Right atrium auricular region (tissue), 2 donors: Measurements from ENCODE around the gene WDR82. TPM values are rescaled to one million over a fixed set of nuclear protein-coding genes. Genes with fewer than 3 reads are reported as not detected.

ENCODE experiments used
- DNase-seq: peaks from one replicate; pipeline ENCODE4 v3.0.0-alpha.2; 2019; ENCODE audit warnings: low spot score
- H3K27ac ChIP-seq, 2 donors: fragments of 200-600 bp; sonication (generic); 1 replicate in 1 of 2; 2 replicates in 1 of 2; pipeline ENCODE4 v1.5.1; 2016 to 2019
- H3K27me3 ChIP-seq, 2 donors: fragments of 200-600 bp; sonication (generic); one replicate each; pipeline versions ENCODE4 v1.5.1 to v1.6.0; 2017 to 2019
- H3K36me3 ChIP-seq: fragments of 200-600 bp; sonication (generic); one replicate; pipeline ENCODE4 v1.5.1; 2016
- H3K4me1 ChIP-seq, 2 donors: fragments of 200-600 bp; sonication (generic); one replicate each; pipeline versions ENCODE4 v1.5.1 to v1.6.0; 2017 to 2019
- H3K4me3 ChIP-seq, 2 donors: fragments of 200-600 bp; sonication (generic); 1 replicate in 1 of 2; 2 replicates in 1 of 2; pipeline ENCODE4 v1.5.1; 2017 to 2019; ENCODE audit warnings: mild to moderate bottlenecking in 1 of 2, moderate library complexity in 1 of 2
- H3K9me3 ChIP-seq, 2 donors: fragments of 200-600 bp; sonication (generic); one replicate each; pipeline ENCODE4 v1.5.1; 2019
- CTCF ChIP-seq, 2 donors: fragments of 200-600 bp; sonication (generic); IDR thresholded peaks; one replicate each; pipeline ENCODE4 v1.5.1; 2019; ENCODE audit warnings: antibody characterized with exemption in 2 of 2
- microRNA counts, 2 donors: library from miRNA; unstranded; fragments of <30 nt; microRNA quantifications; one replicate each; lab custom pipeline; 2016 to 2017
- microRNA-seq, 2 donors: library from miRNA; unstranded; fragments of <30 nt; microRNA quantifications; one replicate each; pipeline ENCODE4, GENCODE V29; 2016 to 2017; ENCODE audit warnings: borderline number of aligned reads in 2 of 2, borderline replicate concordance in 1 of 2
- total RNA-seq, 2 donors: library from RNA; depleted of rRNA; stranded (reverse); fragments of >200 nt; gene quantifications; one replicate each; pipeline ENCODE4 v1.1.0, GENCODE V29; 2016

WDR82 gene
- total RNA-seq, 2 donors from 2014 or later: 43.2 to 43.8 TPM

- Histone ChIP-seq H3K36me3 (peaks cover 98% of the 10 kb centered on the region), H3K4me1 (peaks cover 0 to 22% of the 10 kb centered on the region in 2 donors), H3K9me3 (no peaks in the 10 kb centered on the region), H3K4me3 (no peak overlapping the region), H3K27me3 (no peaks in the 10 kb centered on the region), H3K27ac (no peak overlapping the region)
- no peak for TF ChIP-seq CTCF (IDR thresholded peaks at IDR 0.05)
- DNase-seq: no peak
Measured at GRCh38 chr3:52205727-52206372, 72.6 kb downstream of the WDR82 start.

MicroRNA genes within 50 kb of the gene (microRNA counts, 767-probe panel; counts per million panel counts)
- microRNA hsa-let-7g-5p (lab: Ali Mortazavi, UCI): 5,688 to 13,635 counts per million in 2 donors

Small RNA genes lying within 50 kb of the gene (microRNA-seq; reads per million reads assigned to microRNA genes)
- 0 reads per million in 2 donors for gene MIR135A1
- 139,993 to 160,347 reads per million in 2 donors for gene MIRLET7G

Other genes with a start within 250 kb of the WDR82 start
- gene DUSP7, start 222.1 kb downstream of the WDR82 start, total RNA-seq: 10 to 100 TPM; 17.7 to 33.7 TPM
- under 1 TPM; 0.47 to 0.78 TPM for gene POC1A, start 124.2 kb downstream of the WDR82 start, total RNA-seq
- 100 to 1,000 TPM in 1 of 2 donors, 10 to 100 TPM in 1; 69.7 to 103 TPM for gene ALAS1, start 80.5 kb downstream of the WDR82 start, total RNA-seq
- not detected for gene TLR9, start 53.0 kb downstream of the WDR82 start, total RNA-seq
- gene TWF2, start 39.5 kb downstream of the WDR82 start, total RNA-seq: 10 to 100 TPM; 54.4 to 58.6 TPM
- gene PPM1M, start 32.9 kb downstream of the WDR82 start, total RNA-seq: 1 to 10 TPM; 5.7 to 8.1 TPM
- gene GLYCTK, start 9.2 kb upstream of the WDR82 start, total RNA-seq: 1 to 10 TPM; 2.0 to 5.4 TPM
- 1 to 10 TPM; 1.5 to 2.5 TPM for gene DNAH1, start 37.7 kb upstream of the WDR82 start, total RNA-seq
- 10 to 100 TPM; 38.8 to 53.9 TPM for gene BAP1, start 131.4 kb upstream of the WDR82 start, total RNA-seq
- 10 to 100 TPM; 10.1 to 17.6 TPM for gene PHF7, start 132.0 kb upstream of the WDR82 start, total RNA-seq
- gene SEMA3G, start 166.5 kb upstream of the WDR82 start, total RNA-seq: 10 to 100 TPM; 11.8 to 12.6 TPM
- 1,000 to 10,000 TPM; 4,697 to 8,249 TPM for gene TNNC1, start 175.4 kb upstream of the WDR82 start, total RNA-seq
- 10 to 100 TPM; 29.2 to 49.6 TPM for gene NISCH, start 177.0 kb upstream of the WDR82 start, total RNA-seq
- 10 to 100 TPM; 46.5 to 62.6 TPM for gene STAB1, start 216.7 kb upstream of the WDR82 start, total RNA-seq